ENCODE measurements around the gene HSF5.

DNA sequence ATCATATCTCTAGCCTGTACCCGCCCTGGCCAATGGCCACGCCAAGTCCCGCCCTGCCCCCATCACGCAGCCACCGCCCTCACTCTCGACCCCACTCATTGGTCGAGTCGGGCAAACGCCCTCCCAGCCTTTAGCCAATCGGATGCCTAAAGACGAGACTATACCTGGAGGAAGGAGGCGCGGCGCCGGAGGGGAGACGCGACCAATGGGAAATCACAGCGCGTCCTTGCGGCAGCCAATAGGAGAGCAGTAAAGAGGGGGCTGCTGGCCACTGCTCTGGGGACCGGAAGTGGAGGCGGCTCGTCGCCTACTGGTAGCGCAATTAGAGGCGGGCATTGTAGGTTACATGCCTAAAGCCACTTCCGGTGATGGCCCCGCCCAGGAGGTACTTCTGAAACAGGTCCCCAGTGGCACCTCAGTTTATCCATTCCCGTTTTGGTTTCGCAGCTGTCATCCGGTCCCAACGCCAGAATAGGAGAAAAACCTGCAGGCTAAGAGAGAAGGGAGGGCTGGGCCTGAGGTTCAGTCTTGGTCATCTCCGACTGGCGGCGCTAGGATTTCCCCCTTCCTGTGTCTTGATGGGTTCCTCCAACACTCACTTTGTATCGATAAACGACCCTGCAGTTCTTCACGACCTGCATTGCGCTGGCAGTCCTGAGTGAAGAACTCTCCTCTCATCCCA, 29.9 kb upstream of the HSF5 start:
- TF ChIP-seq GATA3 (IDR thresholded peaks at IDR 0.05; ENCODE audit: low read depth, low read length) (no peak), GATA2 (IDR thresholded peaks at IDR 0.05; ENCODE audit: low read depth, low read length) (no peak)

All from SH-SY5Y (cell line).